NCI-H1048 (cell line): ENCODE measurements around the gene OR1A1.
"Not testable (repeated sequence)": the region's sequence is repeated elsewhere in the genome, so short reads cannot be mapped to it uniquely, and the experiment has no call there.

ENCODE experiments used
- DNase-seq: peaks from one replicate; lab custom pipeline; 2025; lab: John Stamatoyannopoulos, UW

OR1A1 gene

GRCh38 chr17:3207367-3207766, at the start of gene OR1A1:
Gene OR1A1 (plus strand): TSS chr17:3207667. CDS start chr17:3215621, 7,954 bp downstream.
- no peak for DNase-seq

- DNase-seq: no peak
These were observed 39.9 kb upstream of the OR1A1 start for GRCh38 chr17:3167574-3167973.

GRCh38 chr17:3189961-3190360, 17.5 kb upstream of the OR1A1 start:
- DNase-seq: no peak

- no peak for DNase-seq
These were observed 10.2 kb upstream of the OR1A1 start, which contains the start of gene OR1A2 for GRCh38 chr17:3197219-3197618. Gene OR1A2 (plus strand): TSS chr17:3197519. CDS start chr17:3197519, 0 bp downstream.

GRCh38 chr17:3208484-3208883, 1.0 kb downstream of the OR1A1 start:
- no peak for DNase-seq

GRCh38 chr17:3213001-3213400, 5.5 kb downstream of the OR1A1 start:
- DNase-seq: no peak

- DNase-seq: no peak
These were observed 6.1 kb downstream of the OR1A1 start for GRCh38 chr17:3213587-3213986.

GRCh38 chr17:3219978-3220377, 12.5 kb downstream of the OR1A1 start:
- DNase-seq: not testable (repeated sequence)

GRCh38 chr17:3221850-3222249, 14.4 kb downstream of the OR1A1 start:
- no peak for DNase-seq

GRCh38 chr17:3222505-3222904, 15.0 kb downstream of the OR1A1 start:
- DNase-seq: no peak

- DNase-seq: not testable (repeated sequence)
These were observed 17.4 kb downstream of the OR1A1 start for GRCh38 chr17:3224721-3225352.

GRCh38 chr17:3232300-3232699, 24.8 kb downstream of the OR1A1 start:
- DNase-seq: not testable (repeated sequence)

GRCh38 chr17:3238685-3239084, 31.2 kb downstream of the OR1A1 start:
- not testable (repeated sequence) for DNase-seq

- not testable (repeated sequence) for DNase-seq
These were observed 33.6 kb downstream of the OR1A1 start for GRCh38 chr17:3241044-3241443.

- DNase-seq: not testable (repeated sequence)
These were observed 37.4 kb downstream of the OR1A1 start for GRCh38 chr17:3244841-3245240.

GRCh38 chr17:3249013-3249412, 41.5 kb downstream of the OR1A1 start:
- DNase-seq: not testable (repeated sequence)

GRCh38 chr17:3256575-3256974, 49.1 kb downstream of the OR1A1 start:
- DNase-seq: no peak

- no peak for DNase-seq
These were observed 52.7 kb downstream of the OR1A1 start for GRCh38 chr17:3260163-3260562.

- no peak for DNase-seq
These were observed 53.1 kb downstream of the OR1A1 start for GRCh38 chr17:3260600-3260999.
